Body of pancreas (tissue), 4 donors: Measurements from ENCODE around the gene EPOP. TPM values are rescaled to one million over a fixed set of nuclear protein-coding genes. Genes with fewer than 3 reads are reported as not detected.

ENCODE experiments used
- ATAC-seq: fragments of 150-250 bp; one replicate; pipeline ENCODE4 v1.9.1; 2016
- DNase-seq, 4 donors: peaks; one replicate each; pipeline ENCODE4 v3.0.0-alpha.2; 2019
- H3K27ac ChIP-seq, 4 donors: fragments of 200-600 bp; sonication (generic); 1 replicate in 3 of 4; 2 replicates in 1 of 4; pipeline versions ENCODE4 v1.5.1 to v1.6.1; 2016 to 2019; ENCODE audit warnings: mild to moderate bottlenecking in 1 of 4, mixed read lengths in 1 of 4, moderate library complexity in 1 of 4
- H3K27me3 ChIP-seq, 2 donors: fragments of 200-600 bp; sonication (generic); one replicate each; pipeline ENCODE4 v1.6.0; 2016; ENCODE audit warnings: mild to moderate bottlenecking in 1 of 2
- H3K36me3 ChIP-seq, 2 donors: fragments of 200-600 bp; sonication (generic); replicated peaks in 1 of 2; 2 replicates each; pipeline ENCODE4 v1.5.1; 2016; ENCODE audit warnings: low read depth in 2 of 2; ENCODE audit not compliant: insufficient read depth in 1 of 2
- H3K4me1 ChIP-seq: fragments of 200-600 bp; sonication (generic); one replicate; pipeline ENCODE4 v1.6.0; 2016
- H3K4me3 ChIP-seq, 2 donors: fragments of 200-600 bp; sonication (generic); 1 replicate in 1 of 2; 2 replicates in 1 of 2; pipeline ENCODE4 v1.5.1; 2016 to 2019
- H3K9me3 ChIP-seq, 3 donors: fragments of 200-600 bp; sonication (generic); 1 replicate in 2 of 3; 2 replicates in 1 of 3; pipeline ENCODE4 v1.5.1; 2016
- POLR2A ChIP-seq, 3 donors: fragments of 450-650 bp; IDR thresholded peaks; one replicate each; pipeline ENCODE4 v1.6.1; 2016; ENCODE audit warnings: antibody characterized with exemption in 3 of 3, mild to moderate bottlenecking in 2 of 3
- WGBS, 2 donors: methylation state at CpG; one replicate each; pipeline ENCODE4 v1.1.5; 2017; 5-methylcytosine and 5-hydroxymethylcytosine counted together
- intact Hi-C: fragments of 100-400 bp; cut with DNase I; formaldehyde crosslinking; loops from one replicate; pipeline ENCODE4 v1.15.1; 2023
- total RNA-seq, 2 donors: library from RNA; depleted of rRNA; stranded (reverse); fragments of >200 nt; gene quantifications; one replicate each; pipeline ENCODE4 v1.1.0, GENCODE V29; 2016
- TF ChIP-seq, protein P1 (sequence below), 7 experiments: fragments of 450-650 bp in 4 of 7; fragments of 200-600 bp in 3 of 7; sonication (generic) in 3 of 7; IDR thresholded peaks; one replicate each; pipeline ENCODE4 v1.5.1; 2016 to 2019; ENCODE audit warnings: antibody characterized with exemption in 7 of 7

EPOP gene
- total RNA-seq = 10 to 100 TPM in 1 of 2 donors, 1 to 10 TPM in 1; 3.9 to 11.2 TPM

DNA sequence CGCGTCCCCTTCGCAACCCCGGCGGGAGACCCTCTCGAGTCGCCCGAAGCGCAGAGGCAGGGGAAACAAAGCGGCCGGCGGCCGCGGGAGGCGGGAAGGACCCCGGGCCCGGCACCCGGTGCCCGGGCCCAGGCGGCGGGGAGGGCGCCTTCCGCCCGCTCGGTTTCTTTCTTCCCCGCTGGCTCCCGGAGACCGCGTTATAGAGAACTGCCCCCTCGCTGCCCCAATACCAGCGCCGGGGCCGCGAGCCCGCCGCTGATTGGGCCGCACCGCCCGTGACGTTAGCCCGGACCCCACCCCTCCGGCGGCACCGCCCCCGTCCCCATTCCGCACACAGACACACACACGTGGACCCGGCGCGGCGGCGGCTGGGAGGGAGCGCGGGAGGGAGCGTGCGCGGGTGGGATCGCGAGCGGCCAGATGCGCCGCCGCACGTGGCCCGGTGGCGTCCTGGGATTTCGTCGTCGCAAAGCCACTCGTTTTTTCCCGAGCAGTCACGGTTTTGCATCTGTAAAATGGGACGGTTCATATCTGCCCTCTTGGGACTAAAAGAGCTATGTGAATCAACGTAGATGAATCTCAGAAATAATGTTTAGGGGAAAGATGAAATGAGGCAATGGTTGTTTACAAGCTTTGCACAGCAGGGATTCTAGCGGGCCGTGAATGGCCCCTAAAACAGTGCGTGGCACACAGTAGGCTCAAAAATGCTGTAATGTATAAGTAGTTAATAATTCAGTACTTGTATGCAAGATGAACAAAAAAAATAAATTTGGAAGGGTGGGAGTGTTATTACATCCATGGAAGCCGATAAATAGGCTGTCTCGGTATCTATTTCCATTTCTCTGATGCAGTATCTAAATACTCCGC lies at the start of gene EPOP:
TSS of gene EPOP (minus strand) at position 209 of the 867 bp plus-strand sequence. CDS start 462 bp downstream, outside the sequence.
- H3K27ac ChIP-seq = peak within 1 kb of the TSS in 3 of 4 donors; percentile 43 to 83 (median 55)
- H3K9me3 ChIP-seq = no peaks in the 10 kb centered on the region
- ATAC-seq (peak; percentile 91), DNase-seq (peak; percentile 87 to 91 (median 90))
- 4 to 15% methylated on average over 19 to 66 of the region's 80 CpGs for WGBS, 2 donors
- peaks cover 33% of the 10 kb centered on the region for H3K4me1 ChIP-seq
- peaks cover 0 to 4% of the 10 kb centered on the region in 2 donors for H3K27me3 ChIP-seq
- TF ChIP-seq, protein P1, sequence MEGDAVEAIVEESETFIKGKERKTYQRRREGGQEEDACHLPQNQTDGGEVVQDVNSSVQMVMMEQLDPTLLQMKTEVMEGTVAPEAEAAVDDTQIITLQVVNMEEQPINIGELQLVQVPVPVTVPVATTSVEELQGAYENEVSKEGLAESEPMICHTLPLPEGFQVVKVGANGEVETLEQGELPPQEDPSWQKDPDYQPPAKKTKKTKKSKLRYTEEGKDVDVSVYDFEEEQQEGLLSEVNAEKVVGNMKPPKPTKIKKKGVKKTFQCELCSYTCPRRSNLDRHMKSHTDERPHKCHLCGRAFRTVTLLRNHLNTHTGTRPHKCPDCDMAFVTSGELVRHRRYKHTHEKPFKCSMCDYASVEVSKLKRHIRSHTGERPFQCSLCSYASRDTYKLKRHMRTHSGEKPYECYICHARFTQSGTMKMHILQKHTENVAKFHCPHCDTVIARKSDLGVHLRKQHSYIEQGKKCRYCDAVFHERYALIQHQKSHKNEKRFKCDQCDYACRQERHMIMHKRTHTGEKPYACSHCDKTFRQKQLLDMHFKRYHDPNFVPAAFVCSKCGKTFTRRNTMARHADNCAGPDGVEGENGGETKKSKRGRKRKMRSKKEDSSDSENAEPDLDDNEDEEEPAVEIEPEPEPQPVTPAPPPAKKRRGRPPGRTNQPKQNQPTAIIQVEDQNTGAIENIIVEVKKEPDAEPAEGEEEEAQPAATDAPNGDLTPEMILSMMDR (IDR thresholded peaks at IDR 0.05) = no peak
- TF ChIP-seq POLR2A (IDR thresholded peaks at IDR 0.05) = peak; percentile 59 to 75 (median 72)
- H3K4me3 ChIP-seq = peak within 1 kb of the TSS; percentile 32 to 38
- no peaks in the 10 kb centered on the region for H3K36me3 ChIP-seq
- intact Hi-C loops = no loop called here

DNA sequence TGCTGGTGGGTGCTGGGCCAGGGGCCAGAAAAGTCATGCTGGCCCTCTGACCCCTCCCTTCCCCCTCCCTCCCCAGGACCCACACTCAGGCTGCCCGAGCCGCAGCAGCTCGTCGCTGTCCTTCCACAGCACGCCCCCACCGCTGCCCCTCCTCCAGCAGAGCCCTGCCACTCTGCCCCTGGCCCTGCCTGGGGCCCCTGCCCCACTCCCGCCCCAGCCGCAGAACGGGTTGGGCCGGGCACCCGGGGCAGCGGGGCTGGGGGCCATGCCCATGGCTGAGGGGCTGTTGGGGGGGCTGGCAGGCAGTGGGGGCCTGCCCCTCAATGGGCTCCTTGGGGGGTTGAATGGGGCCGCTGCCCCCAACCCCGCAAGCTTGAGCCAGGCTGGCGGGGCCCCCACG lies 47.0 kb upstream of the EPOP start:
- TF ChIP-seq, protein P1 (IDR thresholded peaks at IDR 0.05) = no peak
- no peak for TF ChIP-seq POLR2A (IDR thresholded peaks at IDR 0.05)
- intact Hi-C loops = no loop called here
- peaks cover 11% of the 10 kb centered on the region for H3K4me1 ChIP-seq
- peaks cover 0 to 3% of the 10 kb centered on the region in 2 donors for H3K36me3 ChIP-seq
- no peaks in the 10 kb centered on the region for H3K9me3 ChIP-seq
- ATAC-seq = no peak
- H3K27me3 ChIP-seq = no peaks in the 10 kb centered on the region
- H3K27ac ChIP-seq = no peak overlapping the region
- WGBS, 2 donors = 91% methylated on average over 16 of the region's 16 CpGs; no CpG with 5 or more reads in 1 of the 2 donors
- DNase-seq = no peak
- no peak overlapping the region for H3K4me3 ChIP-seq

DNA sequence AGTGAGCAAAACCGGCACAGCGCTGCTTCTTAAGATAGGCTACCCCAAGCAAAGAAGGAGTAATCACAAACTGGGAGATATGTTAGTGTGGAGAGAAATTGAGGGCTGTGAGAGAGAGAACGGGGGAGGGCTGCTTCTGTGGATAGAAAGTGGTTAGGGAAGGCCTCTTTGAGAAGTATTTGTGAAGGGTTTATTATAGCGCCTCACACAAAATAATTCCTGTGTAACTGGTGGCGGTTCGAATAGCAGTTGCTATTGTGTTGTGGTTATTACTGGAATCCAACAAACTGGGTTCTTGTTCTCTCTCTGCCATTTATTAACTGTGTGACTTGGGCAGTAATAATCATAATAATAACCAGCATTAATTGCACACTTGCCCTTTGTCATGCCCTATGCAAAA lies 46.2 kb upstream of the EPOP start:
- no peak overlapping the region for H3K27ac ChIP-seq
- intact Hi-C loops = no loop called here
- H3K4me3 ChIP-seq = no peak overlapping the region
- DNase-seq = no peak
- no peak for ATAC-seq
- peaks cover 11% of the 10 kb centered on the region for H3K4me1 ChIP-seq
- no peaks in the 10 kb centered on the region for H3K27me3 ChIP-seq
- TF ChIP-seq, protein P1 (IDR thresholded peaks at IDR 0.05) = no peak
- no peak for TF ChIP-seq POLR2A (IDR thresholded peaks at IDR 0.05)
- peaks cover 0 to 3% of the 10 kb centered on the region in 2 donors for H3K36me3 ChIP-seq
- no peaks in the 10 kb centered on the region for H3K9me3 ChIP-seq
- WGBS, 2 donors = 80 to 84% methylated on average over 6 of the region's 6 CpGs

DNA sequence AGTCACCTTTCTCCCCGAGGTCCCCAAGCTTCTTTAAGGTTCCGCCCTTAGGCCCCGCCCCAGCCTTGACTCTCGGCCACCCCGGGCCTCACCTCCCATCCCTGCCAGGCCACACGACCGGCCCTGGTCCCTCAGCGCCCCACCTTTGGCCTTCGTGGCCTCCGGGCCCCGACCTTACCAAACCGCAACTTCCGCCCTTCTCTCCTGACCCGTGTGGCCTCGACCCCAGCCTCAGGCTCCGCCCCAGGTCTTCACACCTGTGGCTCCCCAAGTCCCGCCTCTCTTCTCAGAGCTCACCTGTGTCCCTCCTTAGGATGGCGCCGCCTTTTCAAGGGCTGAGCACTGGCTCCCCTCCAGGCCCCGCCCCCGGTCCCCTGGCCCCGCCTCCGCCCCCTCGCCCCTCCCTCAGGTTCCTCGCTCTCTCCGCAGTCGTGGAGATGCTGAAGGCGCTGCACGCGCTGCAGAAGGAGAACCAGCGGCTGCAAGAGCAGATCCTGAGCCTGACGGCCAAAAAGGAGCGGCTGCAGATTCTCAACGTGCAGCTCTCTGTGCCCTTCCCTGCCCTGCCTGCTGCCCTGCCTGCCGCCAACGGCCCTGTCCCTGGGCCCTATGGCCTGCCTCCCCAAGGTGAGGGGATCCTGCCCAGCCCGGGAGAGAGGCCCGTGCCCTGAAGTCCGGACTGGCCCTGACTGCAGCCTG lies 45.3 kb upstream of the EPOP start:
- no peak for TF ChIP-seq POLR2A (IDR thresholded peaks at IDR 0.05)
- TF ChIP-seq, protein P1 (IDR thresholded peaks at IDR 0.05) = no peak
- H3K27me3 ChIP-seq = no peaks in the 10 kb centered on the region
- H3K9me3 ChIP-seq = no peaks in the 10 kb centered on the region
- no peak overlapping the region for H3K4me3 ChIP-seq
- ATAC-seq = no peak
- DNase-seq = no peak
- peaks cover 0 to 6% of the 10 kb centered on the region in 2 donors for H3K36me3 ChIP-seq
- peaks cover 11% of the 10 kb centered on the region for H3K4me1 ChIP-seq
- 73 to 78% methylated on average over 27 to 34 of the region's 39 CpGs for WGBS, 2 donors
- H3K27ac ChIP-seq = no peak overlapping the region
- intact Hi-C loops = no loop called here
